HAP-1 (cell line): ENCODE measurements around the gene IGSF9B.

Source experiments
- DNase-seq, 2 experiments: peaks; one replicate each; pipeline ENCODE4 v3.0.0-alpha.2; 2016 to 2020; ENCODE audit warnings: low spot score in 2 of 2
- H3K27me3 ChIP-seq: fragments of 250-450 bp; sonication (Bioruptor Pico); 2 replicates; pipeline ENCODE4 v1.5.1; 2020; ENCODE audit warnings: low read depth, mild to moderate bottlenecking, moderate library complexity
- H3K36me3 ChIP-seq: fragments of 250-450 bp; sonication (Bioruptor Pico); replicated peaks from 2 replicates; pipeline ENCODE4 v1.5.1; 2020; ENCODE audit warnings: mild to moderate bottlenecking
- H3K4me1 ChIP-seq: fragments of 250-450 bp; sonication (Bioruptor Pico); 2 replicates; pipeline ENCODE4 v1.5.1; 2020; ENCODE audit warnings: mild to moderate bottlenecking
- H3K4me3 ChIP-seq: fragments of 250-450 bp; sonication (Bioruptor Pico); 2 replicates; pipeline ENCODE4 v1.5.1; 2020; ENCODE audit warnings: mild to moderate bottlenecking, moderate library complexity
- H3K9me3 ChIP-seq: fragments of 250-450 bp; sonication (Bioruptor Pico); 2 replicates; pipeline ENCODE4 v1.5.1; 2020; ENCODE audit warnings: mild to moderate bottlenecking, moderate library complexity
- in situ Hi-C: fragments of 300-500 bp; cut with MboI; formaldehyde crosslinking; loops from 3 replicates; pipeline ENCODE4 v1.14.3; 2020; ENCODE audit warnings: low sequenced_read_pairs, inconsistent platforms, mixed read lengths

The IGSF9B gene

GRCh38 chr11:133946051-133946450 is 10.7 kb downstream of the IGSF9B start:
- H3K4me1 ChIP-seq = no peaks in the 10 kb centered on the region
- H3K36me3 ChIP-seq = no peaks in the 10 kb centered on the region
- no peaks in the 10 kb centered on the region for H3K27me3 ChIP-seq
- H3K4me3 ChIP-seq = no peak overlapping the region
- no peak for DNase-seq
- in situ Hi-C loops = no loop called here
- H3K9me3 ChIP-seq = no peaks in the 10 kb centered on the region

- DNase-seq = no peak
- no peaks in the 10 kb centered on the region for H3K36me3 ChIP-seq
- no peaks in the 10 kb centered on the region for H3K4me1 ChIP-seq
- H3K27me3 ChIP-seq = no peaks in the 10 kb centered on the region
- no peaks in the 10 kb centered on the region for H3K9me3 ChIP-seq
- in situ Hi-C loops = no loop called here
- H3K4me3 ChIP-seq = no peak overlapping the region
These were observed 11.4 kb downstream of the IGSF9B start for GRCh38 chr11:133945087-133945974.

DNA sequence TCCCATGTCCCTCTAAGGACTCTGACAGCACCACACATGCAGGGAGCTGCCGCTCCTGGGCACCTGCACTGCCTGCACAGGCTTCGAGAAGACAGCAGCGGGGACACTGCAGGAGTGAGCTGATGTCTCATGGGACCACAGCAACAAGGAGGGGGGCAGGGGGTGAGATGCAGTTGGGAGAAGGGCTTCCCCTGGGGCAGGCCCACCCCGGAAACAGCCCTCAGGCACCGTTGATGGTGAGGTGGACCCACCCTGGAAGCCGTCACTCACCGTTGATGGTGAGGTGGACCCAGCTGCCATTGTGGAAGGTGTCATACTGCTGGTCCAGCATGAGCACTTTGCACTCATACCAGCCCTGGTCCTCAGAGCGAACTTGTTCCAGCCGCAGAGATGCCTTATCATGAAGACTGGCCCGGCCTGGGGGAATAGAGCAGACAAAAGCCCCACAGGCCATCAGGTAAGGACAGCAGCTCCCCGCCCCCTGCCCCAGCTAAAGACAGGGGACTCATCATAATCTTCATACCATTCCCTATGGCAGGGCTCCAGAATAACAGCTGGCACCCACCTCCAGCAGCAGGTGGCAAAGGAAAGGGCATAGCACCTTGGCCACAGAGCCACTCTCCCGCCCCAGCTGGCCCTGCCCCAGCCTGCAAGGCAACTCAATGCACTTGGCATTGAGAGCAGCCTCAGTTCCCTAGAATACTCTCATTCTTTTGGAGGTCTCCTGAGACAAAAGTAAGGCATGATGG is 12.6 kb downstream of the IGSF9B start:
- H3K27me3 ChIP-seq = no peaks in the 10 kb centered on the region
- H3K4me1 ChIP-seq = no peaks in the 10 kb centered on the region
- in situ Hi-C loops = no loop called here
- no peak overlapping the region for H3K4me3 ChIP-seq
- no peaks in the 10 kb centered on the region for H3K36me3 ChIP-seq
- DNase-seq = no peak
- H3K9me3 ChIP-seq = no peaks in the 10 kb centered on the region

DNA sequence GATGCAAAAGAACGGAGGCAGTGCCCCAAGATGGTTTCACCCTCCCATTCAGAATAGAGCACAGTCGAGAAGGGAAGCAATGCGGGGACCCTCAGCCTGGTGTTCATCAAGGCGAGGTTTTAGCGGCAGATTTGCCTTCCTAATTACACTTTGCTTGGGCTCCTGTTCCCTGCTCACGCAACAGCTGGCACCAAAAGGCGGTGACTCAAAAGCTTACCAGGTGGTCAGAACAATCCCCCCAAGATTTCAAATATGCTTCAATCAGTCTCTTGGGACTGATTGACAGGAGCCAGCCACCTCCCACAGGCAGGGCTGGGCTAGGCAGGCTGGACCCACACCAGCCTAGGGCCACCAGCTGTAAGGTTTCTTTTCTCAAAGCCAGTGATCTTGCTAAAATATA is 14.2 kb downstream of the IGSF9B start:
- Histone ChIP-seq H3K9me3 (no peaks in the 10 kb centered on the region), H3K36me3 (no peaks in the 10 kb centered on the region; the same call in 1 of the 2 replicates), H3K4me3 (no peak overlapping the region), H3K27me3 (no peaks in the 10 kb centered on the region), H3K4me1 (no peaks in the 10 kb centered on the region)
- no peak for DNase-seq
- in situ Hi-C loops = no loop called here

DNA sequence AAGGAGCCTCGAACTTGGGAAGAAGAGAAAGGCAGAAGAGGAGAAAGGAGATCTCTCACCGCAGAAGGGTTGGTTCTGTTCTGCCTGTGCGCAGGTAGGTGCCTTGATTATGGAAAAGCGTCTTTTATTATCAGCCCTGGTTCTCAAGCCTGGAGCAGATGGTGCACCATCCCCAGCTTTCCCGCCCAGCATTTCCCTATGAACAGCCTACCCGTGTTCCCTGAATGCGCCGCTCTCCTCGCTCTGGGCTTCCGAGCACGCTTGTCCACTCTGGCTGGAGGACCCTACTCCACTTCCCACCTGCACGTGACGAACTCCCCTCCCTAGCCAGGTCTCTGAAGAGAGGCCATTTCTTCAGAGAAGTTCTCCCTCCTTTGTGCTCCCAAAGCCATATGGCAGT is 15.2 kb downstream of the IGSF9B start:
- no peak for DNase-seq
- Histone ChIP-seq H3K9me3 (no peaks in the 10 kb centered on the region), H3K36me3 (no peaks in the 10 kb centered on the region; the same call in 1 of the 2 replicates), H3K27me3 (no peaks in the 10 kb centered on the region), H3K4me1 (no peaks in the 10 kb centered on the region), H3K4me3 (no peak overlapping the region)
- in situ Hi-C loops = no loop called here

DNA sequence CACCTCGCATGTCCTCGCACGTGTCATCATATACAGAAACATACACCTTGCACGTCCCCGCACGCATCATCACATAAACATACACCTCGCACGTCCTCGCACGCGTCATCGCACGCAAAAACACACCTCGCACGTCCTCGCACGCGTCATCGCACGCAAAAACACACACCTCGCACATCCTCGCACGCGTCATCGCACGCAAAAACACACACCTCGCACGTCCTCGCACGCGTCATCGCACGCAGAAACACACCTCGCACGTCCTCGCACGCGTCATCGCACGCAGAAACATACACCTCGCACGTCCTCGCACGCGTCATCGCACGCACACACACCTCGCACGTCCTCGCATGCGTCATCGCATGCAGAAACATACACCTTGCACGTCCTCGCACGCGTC is 16.7 kb downstream of the IGSF9B start:
- Histone ChIP-seq H3K9me3 (no peaks in the 10 kb centered on the region), H3K4me1 (no peaks in the 10 kb centered on the region), H3K27me3 (no peaks in the 10 kb centered on the region), H3K4me3 (no peak overlapping the region), H3K36me3 (no peaks in the 10 kb centered on the region; the same call in 1 of the 2 replicates)
- in situ Hi-C loops = no loop called here
- no peak for DNase-seq

GRCh38 chr11:133939558-133939957 is 17.2 kb downstream of the IGSF9B start:
- Histone ChIP-seq H3K36me3 (no peaks in the 10 kb centered on the region; the same call in 1 of the 2 replicates), H3K4me1 (no peaks in the 10 kb centered on the region), H3K27me3 (no peaks in the 10 kb centered on the region), H3K9me3 (no peaks in the 10 kb centered on the region), H3K4me3 (no peak overlapping the region)
- in situ Hi-C loops = no loop called here
- no peak for DNase-seq

GRCh38 chr11:133938166-133938565 is 18.6 kb downstream of the IGSF9B start:
- Histone ChIP-seq H3K27me3 (no peaks in the 10 kb centered on the region), H3K9me3 (no peaks in the 10 kb centered on the region)
- in situ Hi-C loops = no loop called here

GRCh38 chr11:133937468-133937867 is 19.3 kb downstream of the IGSF9B start:
- Histone ChIP-seq H3K27me3 (no peaks in the 10 kb centered on the region), H3K4me1 (no peaks in the 10 kb centered on the region), H3K36me3 (no peaks in the 10 kb centered on the region; the same call in 1 of the 2 replicates), H3K9me3 (no peaks in the 10 kb centered on the region), H3K4me3 (no peak overlapping the region)
- no peak for DNase-seq
- in situ Hi-C loops = no loop called here

More at GRCh38 chr11:133938166-133938565, 18.6 kb downstream of the IGSF9B start:
- no peaks in the 10 kb centered on the region for H3K4me1 ChIP-seq
- DNase-seq = no peak
- no peaks in the 10 kb centered on the region; the same call in 1 of the 2 replicates for H3K36me3 ChIP-seq
- no peak overlapping the region for H3K4me3 ChIP-seq

DNA sequence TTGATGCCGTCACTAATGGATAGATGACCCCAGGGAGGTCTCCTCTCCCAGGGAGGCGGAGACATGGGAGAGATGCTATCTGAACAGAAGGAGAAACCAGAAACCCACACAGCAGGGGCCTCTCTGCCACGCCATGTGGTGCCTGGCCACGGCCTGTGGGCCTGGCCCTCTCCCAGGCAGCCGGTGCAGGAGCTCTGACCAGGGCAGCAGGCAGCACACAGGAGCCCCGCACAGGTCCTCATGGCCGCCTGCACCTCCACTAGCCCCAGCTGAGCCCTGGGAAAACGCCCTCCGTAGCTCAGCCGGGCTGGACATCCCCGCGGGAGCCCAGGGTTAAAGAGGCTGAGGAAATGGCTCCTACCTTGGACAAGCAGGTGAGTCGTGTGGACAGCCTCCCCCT is 19.8 kb downstream of the IGSF9B start:
- H3K4me1 ChIP-seq = no peaks in the 10 kb centered on the region
- no peak for DNase-seq
- in situ Hi-C loops = no loop called here
- no peaks in the 10 kb centered on the region for H3K9me3 ChIP-seq
- no peaks in the 10 kb centered on the region for H3K27me3 ChIP-seq
- no peak overlapping the region for H3K4me3 ChIP-seq
- H3K36me3 ChIP-seq = no peaks in the 10 kb centered on the region; the same call in 1 of the 2 replicates

DNA sequence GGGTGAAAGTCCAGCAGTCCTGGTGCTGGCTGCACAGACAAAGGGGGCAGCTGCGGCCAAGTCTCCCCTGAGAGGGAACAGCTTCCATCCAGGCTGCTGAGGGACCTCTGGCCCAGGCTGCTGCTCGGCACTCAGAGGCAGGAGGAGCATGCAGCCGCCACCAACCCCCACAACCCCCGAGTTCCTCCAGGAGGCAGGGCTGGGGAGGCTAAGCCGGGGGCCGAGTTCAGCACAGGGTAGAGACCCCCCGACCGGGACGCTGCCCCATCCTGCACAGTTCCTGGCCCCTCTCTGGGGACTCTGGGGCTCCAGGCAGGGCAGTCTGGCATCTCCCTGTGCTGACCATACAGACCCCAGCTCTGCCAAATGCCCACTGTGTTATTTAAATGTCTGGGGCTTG is 20.2 kb downstream of the IGSF9B start:
- no peak for DNase-seq
- H3K9me3 ChIP-seq = no peaks in the 10 kb centered on the region
- in situ Hi-C loops = no loop called here
- H3K4me1 ChIP-seq = no peaks in the 10 kb centered on the region
- H3K36me3 ChIP-seq = no peaks in the 10 kb centered on the region; the same call in 1 of the 2 replicates
- H3K27me3 ChIP-seq = no peaks in the 10 kb centered on the region
- H3K4me3 ChIP-seq = no peak overlapping the region

DNA sequence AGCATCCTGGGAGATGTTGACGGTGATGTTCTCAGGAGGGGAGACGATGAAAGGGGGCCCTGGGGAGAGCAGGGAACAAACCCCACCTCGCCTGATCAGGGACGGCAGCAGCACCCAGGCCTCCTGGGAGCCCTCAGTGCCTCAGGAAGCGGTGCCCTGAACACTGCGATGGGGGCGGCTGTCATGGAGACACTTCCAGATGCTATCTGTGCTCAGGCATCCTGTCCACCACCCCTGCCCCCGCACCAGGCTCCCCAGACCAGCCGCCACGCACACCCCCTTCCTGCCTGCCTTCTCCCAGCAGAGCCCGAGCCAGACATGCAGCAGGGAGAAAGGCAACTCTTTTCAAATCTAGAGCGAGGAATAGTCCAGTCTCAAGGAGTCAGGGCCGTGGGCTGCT is 20.6 kb downstream of the IGSF9B start:
- H3K27me3 ChIP-seq = no peaks in the 10 kb centered on the region
- in situ Hi-C loops = no loop called here

DNA sequence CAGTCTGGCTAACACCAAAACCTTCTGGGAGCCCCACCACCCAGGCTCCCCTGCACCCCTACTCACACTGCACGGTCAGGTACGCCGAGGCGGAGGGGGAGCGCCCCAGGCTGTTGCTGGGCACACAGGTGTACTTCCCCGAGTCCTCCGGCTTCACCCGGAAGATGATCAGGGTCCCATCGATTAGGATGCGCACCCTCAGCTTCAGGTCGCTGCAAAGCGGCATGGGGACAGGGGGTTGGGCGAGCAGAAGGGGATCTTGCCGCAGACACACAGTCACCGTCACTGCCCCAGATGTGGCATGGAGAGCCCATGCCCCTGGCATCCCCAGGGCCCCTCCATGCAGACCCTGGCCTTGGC is 21.2 kb downstream of the IGSF9B start:
- H3K4me1 ChIP-seq = no peaks in the 10 kb centered on the region
- DNase-seq = no peak
- in situ Hi-C loops = no loop called here
- H3K36me3 ChIP-seq = no peaks in the 10 kb centered on the region; the same call in 1 of the 2 replicates
- no peak overlapping the region for H3K4me3 ChIP-seq
- H3K9me3 ChIP-seq = no peaks in the 10 kb centered on the region
- no peaks in the 10 kb centered on the region for H3K27me3 ChIP-seq

More for the DNA sequence above, 20.6 kb downstream of the IGSF9B start:
- Histone ChIP-seq H3K4me3 (no peak overlapping the region), H3K36me3 (no peaks in the 10 kb centered on the region; the same call in 1 of the 2 replicates), H3K4me1 (no peaks in the 10 kb centered on the region), H3K9me3 (no peaks in the 10 kb centered on the region)
- no peak for DNase-seq
